HepG2 (cell line): ENCODE measurements around the gene SRGAP3. TPM values are rescaled to one million over a fixed set of nuclear protein-coding genes. Genes with fewer than 3 reads are reported as not detected.

Source experiments
- ATAC-seq: fragments of 200-7000 bp; cut with Tn5 transposase; 3 replicates; pipeline ENCODE4 v1.9.1; 2020; ENCODE audit warnings: mild to moderate bottlenecking, moderate library complexity
- BruUV-seq: library from RNA; stranded (reverse); fragments of 400-500 nt; replicated peaks from 2 replicates; lab custom pipeline; 2021; lab: Mats Ljungman, UMichigan
- CTCF ChIA-PET: fragments of 300-600 bp; formaldehyde crosslinking; extraction: SDS; loops from one replicate; lab custom pipeline; 2021; ENCODE audit warnings: low total read pairs, inconsistent platforms, low intra/inter-chr PET ratio; lab: Yijun Ruan, JAX
- POLR2A ChIA-PET: fragments of 350-600 bp; sonication (Branson Sonifier 250); formaldehyde crosslinking; loops from one replicate; lab custom pipeline; 2020; ENCODE audit warnings: antibody characterized with exemption, inconsistent platforms; lab: Yijun Ruan, JAX
- DNase-seq: peaks from one replicate; pipeline ENCODE4 v3.0.0-alpha.2; 2015; ENCODE audit warnings: low spot score
- FAIRE-seq: peaks from 3 replicates; lab custom pipeline; 2011; peaks lifted over from hg19 to GRCh38; lab: Jason Lieb, UNC
- H2AFZ ChIP-seq: one replicate; pipeline ENCODE4 v1.6.1; 2011; ENCODE audit warnings: low read length, inconsistent platforms
- H3K27ac ChIP-seq: fragments of 300-600 bp; 3 replicates; pipeline ENCODE4 v1.8.0; 2011; ENCODE audit warnings: mixed run types, mild to moderate bottlenecking, mixed read lengths, low read length, inconsistent platforms; ENCODE audit not compliant: insufficient read depth; ENCODE audit errors: extremely low read length
- H3K27me3 ChIP-seq, 2 experiments: fragments of 200-600 bp in 1 of 2; 2 replicates in 1 of 2; 3 replicates in 1 of 2; pipeline versions ENCODE4 v1.6.0 to v1.8.0; 2011; ENCODE audit warnings: low read length in 2 of 2, mild to moderate bottlenecking in 2 of 2, moderate library complexity in 2 of 2, inconsistent platforms in 1 of 2; ENCODE audit not compliant: insufficient read depth in 2 of 2, control insufficient read depth in 1 of 2
- H3K36me3 ChIP-seq, 2 experiments: fragments of 200-600 bp in 1 of 2; replicated peaks in 1 of 2; 2 replicates in 1 of 2; 3 replicates in 1 of 2; pipeline versions ENCODE4 v1.5.1 to v1.8.0; 2011; ENCODE audit warnings: low read length in 2 of 2, inconsistent platforms in 1 of 2; ENCODE audit not compliant: insufficient read depth in 2 of 2, control insufficient read depth in 1 of 2
- H3K4me1 ChIP-seq: 2 replicates; pipeline ENCODE4 v1.5.1; 2012; ENCODE audit warnings: low read length, inconsistent platforms; ENCODE audit not compliant: insufficient read depth
- H3K4me2 ChIP-seq: 2 replicates; pipeline ENCODE4 v1.6.0; 2011; ENCODE audit warnings: low read depth, low read length, inconsistent platforms
- H3K4me3 ChIP-seq, 3 experiments: fragments of 200-600 bp in 1 of 3; sonication (generic), shearing (Covaris generic) in 1 of 3; replicated peaks in 1 of 3; 2 replicates each; pipeline ENCODE4 v1.5.1; 2011 to 2016; ENCODE audit warnings: low read length in 3 of 3, inconsistent platforms in 2 of 3, low read depth in 2 of 3, mild to moderate bottlenecking in 2 of 3, control low read depth in 1 of 3, mixed read lengths in 1 of 3; ENCODE audit not compliant: insufficient read depth in 1 of 3
- H3K79me2 ChIP-seq: one replicate; pipeline ENCODE4 v1.6.1; 2011; ENCODE audit warnings: low read length, inconsistent platforms; ENCODE audit not compliant: insufficient read depth
- H3K9ac ChIP-seq: 2 replicates; pipeline ENCODE4 v1.6.0; 2011; ENCODE audit warnings: mild to moderate bottlenecking, low read depth, low read length, inconsistent platforms; ENCODE audit not compliant: insufficient read depth
- H3K9me3 ChIP-seq: 2 replicates; pipeline ENCODE4 v1.5.1; 2012; ENCODE audit warnings: mild to moderate bottlenecking, low read length
- H4K20me1 ChIP-seq: 2 replicates; pipeline ENCODE4 v1.6.0; 2011; ENCODE audit warnings: inconsistent platforms, mild to moderate bottlenecking, low read length, moderate library complexity; ENCODE audit not compliant: insufficient read depth
- CBX1 ChIP-seq: IDR thresholded peaks from one replicate; pipeline ENCODE4 v1.6.1; 2016; ENCODE audit warnings: antibody characterized with exemption, low read depth
- CBX5 ChIP-seq: sonication (generic); formaldehyde crosslinking; IDR thresholded peaks from 2 replicates; pipeline ENCODE4 v1.4.0; 2020; ENCODE audit warnings: missing genetic modification reagents, borderline replicate concordance
- HDAC1 ChIP-seq: sonication (generic); formaldehyde crosslinking; IDR thresholded peaks from 2 replicates; pipeline ENCODE4 v1.5.1; 2020; ENCODE audit warnings: mild to moderate bottlenecking, missing genetic modification reagents
- NFIC ChIP-seq: IDR thresholded peaks from 2 replicates; pipeline ENCODE4 v1.6.1; 2012; ENCODE audit warnings: mild to moderate bottlenecking, low read length, inconsistent platforms
- ZNF124 ChIP-seq: sonication (generic); formaldehyde crosslinking; IDR thresholded peaks from 2 replicates; pipeline ENCODE4 v1.4.0; 2020; ENCODE audit warnings: missing genetic modification reagents
- ZNF619 ChIP-seq: sonication (generic); formaldehyde crosslinking; IDR thresholded peaks from 2 replicates; pipeline ENCODE4 v1.4.0; 2020; ENCODE audit warnings: mild to moderate bottlenecking, missing genetic modification reagents
- ZNF691 ChIP-seq: sonication (generic); formaldehyde crosslinking; IDR thresholded peaks from 2 replicates; pipeline ENCODE4 v1.4.0; 2020; ENCODE audit warnings: missing genetic modification reagents, low read depth, mild to moderate bottlenecking, borderline replicate concordance
- ZNF7 ChIP-seq: IDR thresholded peaks from 2 replicates; pipeline ENCODE4 v1.6.1; 2016; ENCODE audit warnings: missing biosample characterization, missing genetic modification reagents
- ZNF773 ChIP-seq: sonication (generic); formaldehyde crosslinking; IDR thresholded peaks from 2 replicates; pipeline ENCODE4 v1.4.0; 2020; ENCODE audit warnings: missing genetic modification reagents, borderline replicate concordance
- ZSCAN30 ChIP-seq: sonication (generic); formaldehyde crosslinking; IDR thresholded peaks from 2 replicates; pipeline ENCODE4 v1.5.0; 2020; ENCODE audit warnings: mild to moderate bottlenecking, missing genetic modification reagents
- whole genome bisulfite sequencing: methylation state at CpG from one replicate; pipeline ENCODE4 v1.1.6; 2017; ENCODE audit warnings: low lambda C conversion rate; 5-methylcytosine and 5-hydroxymethylcytosine counted together
- in situ Hi-C: cut with HindIII; loops from 2 replicates; pipeline ENCODE4 v1.10.0; 2017; ENCODE audit warnings: low pct_unique_long_range_greater_than_20kb; ENCODE audit not compliant: extremely low pct_ligation_motif_present
- intact Hi-C: fragments of 100-400 bp; cut with micrococcal nuclease; formaldehyde crosslinking; loops from one replicate; pipeline ENCODE4 v1.10.0; 2022; ENCODE audit not compliant: unreplicated experiment
- polyA plus RNA-seq, 8 experiments: library from polyadenylated mRNA; depleted of rRNA in 3 of 8; stranded (reverse) in 7 of 8; unstranded in 1 of 8; fragments of >200 nt; fragmentation: Illumina TruSeq in 4 of 8; extraction: Trizol in 4 of 8; gene quantifications; 2 replicates each; pipeline versions ENCODE4 v1.2.1 to v1.2.3, GENCODE V29; 2011 to 2016; ENCODE audit warnings: low read depth in 4 of 8, missing spikeins in 1 of 8, mixed read lengths in 1 of 8; ENCODE audit not compliant: insufficient read depth in 1 of 8
- total RNA-seq, 5 experiments: library from RNA; depleted of rRNA; stranded (reverse); fragments of >200 nt; fragmentation: Illumina TruSeq; extraction: Trizol; gene quantifications; 2 replicates each; pipeline ENCODE4 v1.2.3, GENCODE V29; 2016; ENCODE audit warnings: low read depth in 1 of 5
- TF ChIP-seq, protein P1 (sequence below): sonication (generic); formaldehyde crosslinking; IDR thresholded peaks from 2 replicates; pipeline ENCODE4 v1.5.0; 2020; ENCODE audit warnings: mild to moderate bottlenecking, missing genetic modification reagents, borderline replicate concordance
- TF ChIP-seq, protein P2 (sequence below): sonication (generic); formaldehyde crosslinking; conservative IDR thresholded peaks from 2 replicates; pipeline ENCODE4 v1.8.0; 2022; ENCODE audit warnings: low read depth, missing genetic modification reagents
- TF ChIP-seq, protein P3 (sequence below): sonication (generic); formaldehyde crosslinking; IDR thresholded peaks from 2 replicates; pipeline ENCODE4 v1.5.0; 2020; ENCODE audit warnings: missing genetic modification reagents

Gene SRGAP3
- total and polyA plus RNA-seq, 2 of the 13 experiments (the other 11 are each of a cell fraction or from before 2014, with no cell fraction given) = 1.2 to 1.4 TPM

DNA sequence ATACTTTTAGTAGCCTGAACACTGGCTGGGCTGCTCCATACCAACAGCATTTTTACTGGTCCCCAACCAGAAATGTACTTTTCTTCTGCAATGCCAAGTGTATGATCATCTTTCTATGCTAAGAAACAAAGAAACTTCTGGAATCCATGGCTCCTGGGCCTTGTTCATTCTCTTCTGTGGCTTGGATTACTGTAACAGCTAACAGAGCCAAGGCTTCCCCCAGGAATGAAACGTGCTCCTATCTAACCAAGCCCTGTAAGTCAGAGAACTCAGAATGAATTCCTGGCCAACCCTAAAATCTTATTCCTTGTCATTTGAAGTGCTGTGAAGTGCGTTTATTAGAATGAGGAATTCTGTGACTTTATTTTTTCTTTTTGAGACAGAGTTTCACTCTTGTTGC is 183.3 kb downstream of the SRGAP3 start:
- in situ Hi-C loops = loop anchor here (5.0 kb wide), 1 partner anchor 94 kb away; no protein-coding TSS in a partner anchor
- WGBS = 19% methylated on average over 2 of the region's 2 CpGs
- Histone ChIP-seq H2AFZ (no peak overlapping the region), H3K9ac (no peak overlapping the region), H3K27ac (no peak overlapping the region), H4K20me1 (no peaks in the 10 kb centered on the region), H3K4me3 (no peak overlapping the region), H3K27me3 (no peaks in the 10 kb centered on the region; a peak in 1 of 5 replicates), H3K4me1 (no peaks in the 10 kb centered on the region), H3K36me3 (no peaks in the 10 kb centered on the region), H3K9me3 (no peaks in the 10 kb centered on the region), H3K79me2 (no peaks in the 10 kb centered on the region), H3K4me2 (no peak overlapping the region)
- intact Hi-C loops = no loop called here
- no TSS peak for BruUV-seq
- DNase-seq (no peak), ATAC-seq (no peak), FAIRE-seq (no peak)
- ChIA-PET POLR2A (no interaction called here), CTCF (interaction anchor here (1.8 to 4.4 kb wide), 2 partner anchors 95 to 236 kb away, joined by 4 to 45 read pairs; no protein-coding TSS in a partner anchor)
- no peak for TF ChIP-seq CBX5 (CRISPR knock-in tag)
- TF ChIP-seq, protein P1, sequence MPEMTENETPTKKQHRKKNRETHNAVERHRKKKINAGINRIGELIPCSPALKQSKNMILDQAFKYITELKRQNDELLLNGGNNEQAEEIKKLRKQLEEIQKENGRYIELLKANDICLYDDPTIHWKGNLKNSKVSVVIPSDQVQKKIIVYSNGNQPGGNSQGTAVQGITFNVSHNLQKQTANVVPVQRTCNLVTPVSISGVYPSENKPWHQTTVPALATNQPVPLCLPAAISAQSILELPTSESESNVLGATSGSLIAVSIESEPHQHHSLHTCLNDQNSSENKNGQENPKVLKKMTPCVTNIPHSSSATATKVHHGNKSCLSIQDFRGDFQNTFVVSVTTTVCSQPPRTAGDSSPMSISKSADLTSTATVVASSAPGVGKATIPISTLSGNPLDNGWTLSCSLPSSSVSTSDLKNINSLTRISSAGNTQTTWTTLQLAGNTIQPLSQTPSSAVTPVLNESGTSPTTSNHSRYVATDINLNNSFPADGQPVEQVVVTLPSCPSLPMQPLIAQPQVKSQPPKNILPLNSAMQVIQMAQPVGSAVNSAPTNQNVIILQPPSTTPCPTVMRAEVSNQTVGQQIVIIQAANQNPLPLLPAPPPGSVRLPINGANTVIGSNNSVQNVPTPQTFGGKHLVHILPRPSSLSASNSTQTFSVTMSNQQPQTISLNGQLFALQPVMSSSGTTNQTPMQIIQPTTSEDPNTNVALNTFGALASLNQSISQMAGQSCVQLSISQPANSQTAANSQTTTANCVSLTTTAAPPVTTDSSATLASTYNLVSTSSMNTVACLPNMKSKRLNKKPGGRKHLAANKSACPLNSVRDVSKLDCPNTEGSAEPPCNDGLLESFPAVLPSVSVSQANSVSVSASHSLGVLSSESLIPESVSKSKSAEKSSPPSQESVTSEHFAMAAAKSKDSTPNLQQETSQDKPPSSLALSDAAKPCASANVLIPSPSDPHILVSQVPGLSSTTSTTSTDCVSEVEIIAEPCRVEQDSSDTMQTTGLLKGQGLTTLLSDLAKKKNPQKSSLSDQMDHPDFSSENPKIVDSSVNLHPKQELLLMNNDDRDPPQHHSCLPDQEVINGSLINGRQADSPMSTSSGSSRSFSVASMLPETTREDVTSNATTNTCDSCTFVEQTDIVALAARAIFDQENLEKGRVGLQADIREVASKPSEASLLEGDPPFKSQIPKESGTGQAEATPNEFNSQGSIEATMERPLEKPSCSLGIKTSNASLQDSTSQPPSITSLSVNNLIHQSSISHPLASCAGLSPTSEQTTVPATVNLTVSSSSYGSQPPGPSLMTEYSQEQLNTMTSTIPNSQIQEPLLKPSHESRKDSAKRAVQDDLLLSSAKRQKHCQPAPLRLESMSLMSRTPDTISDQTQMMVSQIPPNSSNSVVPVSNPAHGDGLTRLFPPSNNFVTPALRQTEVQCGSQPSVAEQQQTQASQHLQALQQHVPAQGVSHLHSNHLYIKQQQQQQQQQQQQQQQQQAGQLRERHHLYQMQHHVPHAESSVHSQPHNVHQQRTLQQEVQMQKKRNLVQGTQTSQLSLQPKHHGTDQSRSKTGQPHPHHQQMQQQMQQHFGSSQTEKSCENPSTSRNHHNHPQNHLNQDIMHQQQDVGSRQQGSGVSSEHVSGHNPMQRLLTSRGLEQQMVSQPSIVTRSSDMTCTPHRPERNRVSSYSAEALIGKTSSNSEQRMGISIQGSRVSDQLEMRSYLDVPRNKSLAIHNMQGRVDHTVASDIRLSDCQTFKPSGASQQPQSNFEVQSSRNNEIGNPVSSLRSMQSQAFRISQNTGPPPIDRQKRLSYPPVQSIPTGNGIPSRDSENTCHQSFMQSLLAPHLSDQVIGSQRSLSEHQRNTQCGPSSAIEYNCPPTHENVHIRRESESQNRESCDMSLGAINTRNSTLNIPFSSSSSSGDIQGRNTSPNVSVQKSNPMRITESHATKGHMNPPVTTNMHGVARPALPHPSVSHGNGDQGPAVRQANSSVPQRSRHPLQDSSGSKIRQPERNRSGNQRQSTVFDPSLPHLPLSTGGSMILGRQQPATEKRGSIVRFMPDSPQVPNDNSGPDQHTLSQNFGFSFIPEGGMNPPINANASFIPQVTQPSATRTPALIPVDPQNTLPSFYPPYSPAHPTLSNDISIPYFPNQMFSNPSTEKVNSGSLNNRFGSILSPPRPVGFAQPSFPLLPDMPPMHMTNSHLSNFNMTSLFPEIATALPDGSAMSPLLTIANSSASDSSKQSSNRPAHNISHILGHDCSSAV (CRISPR knock-in tag) = no peak
- TF ChIP-seq NFIC = no peak
- TF ChIP-seq CBX1 = no peak
- TF ChIP-seq, protein P2, sequence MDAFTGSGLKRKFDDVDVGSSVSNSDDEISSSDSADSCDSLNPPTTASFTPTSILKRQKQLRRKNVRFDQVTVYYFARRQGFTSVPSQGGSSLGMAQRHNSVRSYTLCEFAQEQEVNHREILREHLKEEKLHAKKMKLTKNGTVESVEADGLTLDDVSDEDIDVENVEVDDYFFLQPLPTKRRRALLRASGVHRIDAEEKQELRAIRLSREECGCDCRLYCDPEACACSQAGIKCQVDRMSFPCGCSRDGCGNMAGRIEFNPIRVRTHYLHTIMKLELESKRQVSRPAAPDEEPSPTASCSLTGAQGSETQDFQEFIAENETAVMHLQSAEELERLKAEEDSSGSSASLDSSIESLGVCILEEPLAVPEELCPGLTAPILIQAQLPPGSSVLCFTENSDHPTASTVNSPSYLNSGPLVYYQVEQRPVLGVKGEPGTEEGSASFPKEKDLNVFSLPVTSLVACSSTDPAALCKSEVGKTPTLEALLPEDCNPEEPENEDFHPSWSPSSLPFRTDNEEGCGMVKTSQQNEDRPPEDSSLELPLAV (CRISPR knock-in tag) = no peak
- no peak for TF ChIP-seq ZNF7 (CRISPR knock-in tag)
- TF ChIP-seq ZNF691 = no peak
- no peak for TF ChIP-seq ZNF619
- TF ChIP-seq ZSCAN30 (CRISPR knock-in tag) = no peak
- no peak for TF ChIP-seq ZNF773 (CRISPR knock-in tag)
- TF ChIP-seq ZNF124 = no peak
- TF ChIP-seq, protein P3, sequence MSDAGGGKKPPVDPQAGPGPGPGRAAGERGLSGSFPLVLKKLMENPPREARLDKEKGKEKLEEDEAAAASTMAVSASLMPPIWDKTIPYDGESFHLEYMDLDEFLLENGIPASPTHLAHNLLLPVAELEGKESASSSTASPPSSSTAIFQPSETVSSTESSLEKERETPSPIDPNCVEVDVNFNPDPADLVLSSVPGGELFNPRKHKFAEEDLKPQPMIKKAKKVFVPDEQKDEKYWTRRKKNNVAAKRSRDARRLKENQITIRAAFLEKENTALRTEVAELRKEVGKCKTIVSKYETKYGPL (CRISPR knock-in tag) = no peak
- no peak for TF ChIP-seq HDAC1 (CRISPR knock-in tag)
